ENCODE data around the gene PSTPIP1.

- TF ChIP-seq, protein P1, sequence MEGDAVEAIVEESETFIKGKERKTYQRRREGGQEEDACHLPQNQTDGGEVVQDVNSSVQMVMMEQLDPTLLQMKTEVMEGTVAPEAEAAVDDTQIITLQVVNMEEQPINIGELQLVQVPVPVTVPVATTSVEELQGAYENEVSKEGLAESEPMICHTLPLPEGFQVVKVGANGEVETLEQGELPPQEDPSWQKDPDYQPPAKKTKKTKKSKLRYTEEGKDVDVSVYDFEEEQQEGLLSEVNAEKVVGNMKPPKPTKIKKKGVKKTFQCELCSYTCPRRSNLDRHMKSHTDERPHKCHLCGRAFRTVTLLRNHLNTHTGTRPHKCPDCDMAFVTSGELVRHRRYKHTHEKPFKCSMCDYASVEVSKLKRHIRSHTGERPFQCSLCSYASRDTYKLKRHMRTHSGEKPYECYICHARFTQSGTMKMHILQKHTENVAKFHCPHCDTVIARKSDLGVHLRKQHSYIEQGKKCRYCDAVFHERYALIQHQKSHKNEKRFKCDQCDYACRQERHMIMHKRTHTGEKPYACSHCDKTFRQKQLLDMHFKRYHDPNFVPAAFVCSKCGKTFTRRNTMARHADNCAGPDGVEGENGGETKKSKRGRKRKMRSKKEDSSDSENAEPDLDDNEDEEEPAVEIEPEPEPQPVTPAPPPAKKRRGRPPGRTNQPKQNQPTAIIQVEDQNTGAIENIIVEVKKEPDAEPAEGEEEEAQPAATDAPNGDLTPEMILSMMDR (conservative IDR thresholded peaks at IDR 0.05; ENCODE audit: low read depth in 2 of 2), result no peak
- TF ChIP-seq EZH2phosphoT487 (IDR thresholded peaks at IDR 0.05; ENCODE audit: unreplicated experiment), result no peak
- TF ChIP-seq EZH2 (IDR thresholded peaks at IDR 0.05; ENCODE audit: low read depth, unreplicated experiment), result no peak
- no peak for TF ChIP-seq POLR2AphosphoS5 (IDR thresholded peaks at IDR 0.05; ENCODE audit: low read depth)
- TF ChIP-seq REST (IDR thresholded peaks at IDR 0.05; ENCODE audit: unreplicated experiment), result no peak
- TF ChIP-seq ETS1 (IDR thresholded peaks at IDR 0.05), result no peak
- no peak for TF ChIP-seq CREB1 (CRISPR knock-in tag; IDR thresholded peaks at IDR 0.05; ENCODE audit: low read depth)
- TF ChIP-seq JUNB (IDR thresholded peaks at IDR 0.05; ENCODE audit: unreplicated experiment), result no peak
- no peak for TF ChIP-seq ZNF114 (CRISPR knock-in tag; IDR thresholded peaks at IDR 0.05)
- no peak for TF ChIP-seq ZNF331 (CRISPR knock-in tag; IDR thresholded peaks at IDR 0.05; ENCODE audit: low read depth)
- TF ChIP-seq NANOG (IDR thresholded peaks at IDR 0.05; ENCODE audit: borderline replicate concordance), result no peak
- no peak for TF ChIP-seq STAT1 (IDR thresholded peaks at IDR 0.05; ENCODE audit: unreplicated experiment)
- TF ChIP-seq, protein P2, sequence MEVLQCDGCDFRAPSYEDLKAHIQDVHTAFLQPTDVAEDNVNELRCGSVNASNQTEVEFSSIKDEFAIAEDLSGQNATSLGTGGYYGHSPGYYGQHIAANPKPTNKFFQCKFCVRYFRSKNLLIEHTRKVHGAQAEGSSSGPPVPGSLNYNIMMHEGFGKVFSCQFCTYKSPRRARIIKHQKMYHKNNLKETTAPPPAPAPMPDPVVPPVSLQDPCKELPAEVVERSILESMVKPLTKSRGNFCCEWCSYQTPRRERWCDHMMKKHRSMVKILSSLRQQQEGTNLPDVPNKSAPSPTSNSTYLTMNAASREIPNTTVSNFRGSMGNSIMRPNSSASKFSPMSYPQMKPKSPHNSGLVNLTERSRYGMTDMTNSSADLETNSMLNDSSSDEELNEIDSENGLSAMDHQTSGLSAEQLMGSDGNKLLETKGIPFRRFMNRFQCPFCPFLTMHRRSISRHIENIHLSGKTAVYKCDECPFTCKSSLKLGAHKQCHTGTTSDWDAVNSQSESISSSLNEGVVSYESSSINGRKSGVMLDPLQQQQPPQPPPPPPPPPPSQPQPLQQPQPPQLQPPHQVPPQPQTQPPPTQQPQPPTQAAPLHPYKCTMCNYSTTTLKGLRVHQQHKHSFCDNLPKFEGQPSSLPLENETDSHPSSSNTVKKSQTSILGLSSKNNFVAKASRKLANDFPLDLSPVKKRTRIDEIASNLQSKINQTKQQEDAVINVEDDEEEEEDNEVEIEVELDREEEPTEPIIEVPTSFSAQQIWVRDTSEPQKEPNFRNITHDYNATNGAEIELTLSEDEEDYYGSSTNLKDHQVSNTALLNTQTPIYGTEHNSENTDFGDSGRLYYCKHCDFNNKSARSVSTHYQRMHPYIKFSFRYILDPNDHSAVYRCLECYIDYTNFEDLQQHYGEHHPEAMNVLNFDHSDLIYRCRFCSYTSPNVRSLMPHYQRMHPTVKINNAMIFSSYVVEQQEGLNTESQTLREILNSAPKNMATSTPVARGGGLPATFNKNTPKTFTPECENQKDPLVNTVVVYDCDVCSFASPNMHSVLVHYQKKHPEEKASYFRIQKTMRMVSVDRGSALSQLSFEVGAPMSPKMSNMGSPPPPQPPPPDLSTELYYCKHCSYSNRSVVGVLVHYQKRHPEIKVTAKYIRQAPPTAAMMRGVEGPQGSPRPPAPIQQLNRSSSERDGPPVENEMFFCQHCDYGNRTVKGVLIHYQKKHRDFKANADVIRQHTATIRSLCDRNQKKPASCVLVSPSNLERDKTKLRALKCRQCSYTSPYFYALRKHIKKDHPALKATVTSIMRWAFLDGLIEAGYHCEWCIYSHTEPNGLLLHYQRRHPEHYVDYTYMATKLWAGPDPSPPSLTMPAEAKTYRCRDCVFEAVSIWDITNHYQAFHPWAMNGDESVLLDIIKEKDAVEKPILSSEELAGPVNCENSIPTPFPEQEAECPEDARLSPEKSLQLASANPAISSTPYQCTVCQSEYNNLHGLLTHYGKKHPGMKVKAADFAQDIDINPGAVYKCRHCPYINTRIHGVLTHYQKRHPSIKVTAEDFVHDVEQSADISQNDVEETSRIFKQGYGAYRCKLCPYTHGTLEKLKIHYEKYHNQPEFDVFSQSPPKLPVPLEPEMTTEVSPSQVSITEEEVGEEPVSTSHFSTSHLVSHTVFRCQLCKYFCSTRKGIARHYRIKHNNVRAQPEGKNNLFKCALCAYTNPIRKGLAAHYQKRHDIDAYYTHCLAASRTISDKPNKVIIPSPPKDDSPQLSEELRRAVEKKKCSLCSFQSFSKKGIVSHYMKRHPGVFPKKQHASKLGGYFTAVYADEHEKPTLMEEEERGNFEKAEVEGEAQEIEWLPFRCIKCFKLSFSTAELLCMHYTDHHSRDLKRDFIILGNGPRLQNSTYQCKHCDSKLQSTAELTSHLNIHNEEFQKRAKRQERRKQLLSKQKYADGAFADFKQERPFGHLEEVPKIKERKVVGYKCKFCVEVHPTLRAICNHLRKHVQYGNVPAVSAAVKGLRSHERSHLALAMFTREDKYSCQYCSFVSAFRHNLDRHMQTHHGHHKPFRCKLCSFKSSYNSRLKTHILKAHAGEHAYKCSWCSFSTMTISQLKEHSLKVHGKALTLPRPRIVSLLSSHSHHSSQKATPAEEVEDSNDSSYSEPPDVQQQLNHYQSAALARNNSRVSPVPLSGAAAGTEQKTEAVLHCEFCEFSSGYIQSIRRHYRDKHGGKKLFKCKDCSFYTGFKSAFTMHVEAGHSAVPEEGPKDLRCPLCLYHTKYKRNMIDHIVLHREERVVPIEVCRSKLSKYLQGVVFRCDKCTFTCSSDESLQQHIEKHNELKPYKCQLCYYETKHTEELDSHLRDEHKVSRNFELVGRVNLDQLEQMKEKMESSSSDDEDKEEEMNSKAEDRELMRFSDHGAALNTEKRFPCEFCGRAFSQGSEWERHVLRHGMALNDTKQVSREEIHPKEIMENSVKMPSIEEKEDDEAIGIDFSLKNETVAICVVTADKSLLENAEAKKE (CRISPR knock-in tag; IDR thresholded peaks at IDR 0.05), result no peak
These were observed 87.0 kb downstream of the PSTPIP1 start for GRCh38 chr15:77081971-77082370.
